K562 (cell line): ENCODE results near the gene LMLN. TPM values are rescaled to one million over a fixed set of nuclear protein-coding genes. Genes with fewer than 3 reads are reported as not detected.

Experiments
- ARID3B ChIP-seq: fragments of 250-450 bp; sonication (Bioruptor Pico); IDR thresholded peaks from 2 replicates; pipeline ENCODE4 v1.4.0; 2020; ENCODE audit warnings: borderline replicate concordance
- CLOCK ChIP-seq: fragments of 250-450 bp; sonication (Bioruptor Pico); IDR thresholded peaks from 2 replicates; pipeline ENCODE4 v1.4.0; 2020; ENCODE audit warnings: mild to moderate bottlenecking, moderate library complexity, borderline replicate concordance
- ETS1 ChIP-seq: conservative IDR thresholded peaks from 2 replicates; pipeline ENCODE4 v1.6.1; 2011; ENCODE audit warnings: low read depth, mild to moderate bottlenecking, low read length; ENCODE audit not compliant: control insufficient read depth
- FOXP1 ChIP-seq: sonication (generic); formaldehyde crosslinking; IDR thresholded peaks from 2 replicates; pipeline ENCODE4 v1.8.0; 2022; ENCODE audit warnings: mild to moderate bottlenecking, missing genetic modification reagents
- GMEB1 ChIP-seq: fragments of 250-450 bp; sonication (Bioruptor Pico); IDR thresholded peaks from 2 replicates; pipeline ENCODE4 v1.4.0; 2020; ENCODE audit warnings: mild to moderate bottlenecking
- HES1 ChIP-seq: fragments of 450-650 bp; IDR thresholded peaks from 2 replicates; pipeline ENCODE4 v1.6.1; 2016; ENCODE audit warnings: low read depth, mild to moderate bottlenecking, moderate library complexity
- HNRNPLL ChIP-seq: fragments of 200-400 bp; formaldehyde crosslinking; IDR thresholded peaks from 2 replicates; pipeline ENCODE4 v1.6.1; 2017; ENCODE audit warnings: low read length, low read depth, mild to moderate bottlenecking; ENCODE audit not compliant: poor library complexity, severe bottlenecking
- JUNB ChIP-seq: fragments of 450-650 bp; formaldehyde crosslinking; conservative IDR thresholded peaks from 2 replicates; pipeline ENCODE4 v1.4.0; 2020; ENCODE audit warnings: mild to moderate bottlenecking
- KLF6 ChIP-seq: fragments of 250-450 bp; sonication (Bioruptor Pico); IDR thresholded peaks from 2 replicates; pipeline ENCODE4 v1.4.0; 2020; ENCODE audit warnings: mild to moderate bottlenecking, moderate library complexity, borderline replicate concordance
- MTA1 ChIP-seq: fragments of 450-650 bp; IDR thresholded peaks from 2 replicates; pipeline ENCODE4 v1.6.1; 2017; ENCODE audit warnings: borderline replicate concordance
- NFE2L1 ChIP-seq: fragments of 450-650 bp; IDR thresholded peaks from 2 replicates; pipeline ENCODE4 v1.6.1; 2016; ENCODE audit warnings: missing genetic modification characterization, low read depth, mild to moderate bottlenecking, missing compliant biosample characterization, moderate library complexity, borderline replicate concordance
- NR3C1 ChIP-seq: sonication (generic); formaldehyde crosslinking; IDR thresholded peaks from 2 replicates; pipeline ENCODE4 v1.8.1; 2022; ENCODE audit warnings: missing genetic modification reagents
- PHB2 ChIP-seq: fragments of 450-650 bp; IDR thresholded peaks from 2 replicates; pipeline ENCODE4 v1.6.1; 2017; ENCODE audit warnings: low read depth
- SMAD2 ChIP-seq: fragments of 150-350 bp; IDR thresholded peaks from 2 replicates; pipeline ENCODE4 v1.6.1; 2014; ENCODE audit warnings: low read depth, mild to moderate bottlenecking, low read length
- XRCC3 ChIP-seq: fragments of 450-650 bp; IDR thresholded peaks from 2 replicates; pipeline ENCODE4 v1.6.1; 2017; ENCODE audit warnings: mild to moderate bottlenecking, moderate library complexity
- ZBTB12 ChIP-seq: fragments of 250-450 bp; sonication (Bioruptor Pico); IDR thresholded peaks from 2 replicates; pipeline ENCODE4 v1.4.0; 2020
- ZKSCAN8 ChIP-seq: fragments of 200-800 bp; sonication (Bioruptor generic); IDR thresholded peaks from 2 replicates; pipeline ENCODE4 v1.6.1; 2016; ENCODE audit warnings: missing genetic modification characterization, missing compliant biosample characterization
- ZNF280A ChIP-seq: fragments of 450-650 bp; IDR thresholded peaks from 2 replicates; pipeline ENCODE4 v1.6.1; 2018; ENCODE audit warnings: mild to moderate bottlenecking, low read depth; ENCODE audit not compliant: partially characterized antibody
- polyA plus RNA-seq, 8 experiments: library from polyadenylated mRNA; depleted of rRNA in 4 of 8; stranded (reverse) in 5 of 8; unstranded in 3 of 8; fragments of >200 nt; fragmentation: Nextera tagmentation in 2 of 8; fragmentation: Illumina TruSeq in 1 of 8; extraction: Ambion mirVana in 2 of 8; extraction: Trizol in 1 of 8; gene quantifications; 2 replicates each; pipeline versions ENCODE4 v1.2.1 to v1.2.3, GENCODE V29; 2011 to 2014; ENCODE audit warnings: inconsistent platforms in 1 of 8, missing spikeins in 1 of 8
- total RNA-seq, 7 experiments: library from RNA; depleted of rRNA in 6 of 7; stranded (reverse); fragments of >200 nt in 6 of 7; fragmentation: Illumina TruSeq in 2 of 7; extraction: Trizol in 2 of 7; gene quantifications; 2 replicates each; pipeline versions ENCODE4 v1.2.1 to v1.2.3, GENCODE V29; 2011 to 2021; ENCODE audit warnings: low replicate concordance in 1 of 7

LMLN gene
- total and polyA plus RNA-seq, 9 of the 15 experiments (the other 6 are each of a cell fraction or from before 2014, with no cell fraction given), result 2.2 to 15.9 (median 6.9) TPM

- TF ChIP-seq CLOCK (CRISPR knock-in tag), result no peak
- 0 out of 2 replicates have a peak, but pooled peaks have one; percentile 36 for TF ChIP-seq PHB2
- TF ChIP-seq ZBTB12, result no peak
- no peak for TF ChIP-seq HNRNPLL
- no peak for TF ChIP-seq ZNF280A
- no peak for TF ChIP-seq GMEB1
- TF ChIP-seq SMAD2, result no peak
- TF ChIP-seq NFE2L1 (tag), result no peak
- TF ChIP-seq NR3C1 (CRISPR knock-in tag), result no peak
- no peak for TF ChIP-seq KLF6 (CRISPR knock-in tag)
- no peak for TF ChIP-seq ETS1
- no peak for TF ChIP-seq ARID3B (CRISPR knock-in tag)
- TF ChIP-seq JUNB (CRISPR knock-in tag), result no peak
- TF ChIP-seq FOXP1 (CRISPR knock-in tag), result no peak
- no peak for TF ChIP-seq HES1
- no peak for TF ChIP-seq XRCC3
- no peak for TF ChIP-seq MTA1
- no peak for TF ChIP-seq ZKSCAN8
Observed at GRCh38 chr3:198092276-198092675, 132.3 kb downstream of the LMLN start (continued).
